GM12891 (cell line): ENCODE results near the gene CFAP97D2.

Source experiments
- PAX5 ChIP-seq: IDR thresholded peaks from 2 replicates; pipeline ENCODE4 v1.6.1; 2011; ENCODE audit warnings: low read length, moderate library complexity, mild to moderate bottlenecking; ENCODE audit not compliant: insufficient read depth, severe bottlenecking
- POLR2A ChIP-seq: IDR thresholded peaks from 2 replicates; pipeline ENCODE4 v1.6.1; 2011; ENCODE audit warnings: low read depth, low read length, control low read depth
- POLR2AphosphoS5 ChIP-seq: IDR thresholded peaks from 2 replicates; pipeline ENCODE4 v1.6.1; 2011; ENCODE audit warnings: low read depth, low read length, control low read depth
- POU2F2 ChIP-seq: IDR thresholded peaks from 2 replicates; pipeline ENCODE4 v1.6.1; 2011; ENCODE audit warnings: low read depth, mild to moderate bottlenecking, control low read depth, low read length, moderate library complexity
- SPI1 ChIP-seq: IDR thresholded peaks from 2 replicates; pipeline ENCODE4 v1.6.1; 2011; ENCODE audit warnings: low read depth, low read length, control low read depth
- TAF1 ChIP-seq: IDR thresholded peaks from 2 replicates; pipeline ENCODE4 v1.6.1; 2011; ENCODE audit warnings: low read depth, low read length, control low read depth

GRCh38 chr13:114224201-114224600, 45.1 kb downstream of the CFAP97D2 start:
- TF ChIP-seq TAF1, result no peak
- no peak for TF ChIP-seq POLR2A
- TF ChIP-seq POLR2AphosphoS5, result no peak
- TF ChIP-seq PAX5, result no peak
- TF ChIP-seq SPI1, result no peak
- no peak for TF ChIP-seq POU2F2
